Endothelial cell of umbilical vein (primary cell): ENCODE measurements around the gene TESK2. TPM values are rescaled to one million over a fixed set of nuclear protein-coding genes. Genes with fewer than 3 reads are reported as not detected.

ENCODE experiments used
- BruUV-seq: library from RNA; stranded (reverse); fragments of 400-500 nt; replicated peaks from 2 replicates; lab custom pipeline; 2021; lab: Mats Ljungman, UMichigan
- CTCF ChIA-PET: fragments of 300-600, 350-600 bp; sonication (Branson Sonifier 250); formaldehyde crosslinking; loops from one replicate; lab custom pipeline; 2021; ENCODE audit warnings: antibody characterized with exemption, inconsistent platforms; lab: Charles Lee
- POLR2A ChIA-PET: fragments of 300-600, 350-600 bp; sonication (Branson Sonifier 250); formaldehyde crosslinking; loops from one replicate; lab custom pipeline; 2021; ENCODE audit warnings: antibody characterized with exemption, inconsistent platforms; lab: Charles Lee
- DNase-seq: peaks from one replicate; pipeline ENCODE4 v3.0.0-alpha.2; 2011; ENCODE audit warnings: low read depth, low spot score
- FAIRE-seq: peaks from 2 replicates; lab custom pipeline; 2011; peaks lifted over from hg19 to GRCh38; lab: Jason Lieb, UNC
- H2AFZ ChIP-seq: 2 replicates; pipeline ENCODE4 v1.6.0; 2012; ENCODE audit warnings: low read depth, low read length, control low read depth, inconsistent platforms
- H3K27ac ChIP-seq: 2 replicates; pipeline ENCODE4 v1.5.1; 2011; ENCODE audit warnings: low read depth, mild to moderate bottlenecking, control low read depth, low read length, moderate library complexity; ENCODE audit not compliant: insufficient read depth
- H3K27me3 ChIP-seq, 2 experiments: 2 replicates each; pipeline versions ENCODE4 v1.6.0 to v1.6.1; 2011; ENCODE audit warnings: low read length in 2 of 2, mixed read lengths in 1 of 2; ENCODE audit not compliant: control insufficient read depth in 2 of 2, insufficient read depth in 2 of 2
- H3K36me3 ChIP-seq, 2 experiments: 2 replicates in 1 of 2; 3 replicates in 1 of 2; pipeline ENCODE4 v1.5.1; 2011; ENCODE audit warnings: low read length in 2 of 2, mild to moderate bottlenecking in 1 of 2, moderate library complexity in 1 of 2; ENCODE audit not compliant: control insufficient read depth in 2 of 2, insufficient read depth in 2 of 2; ENCODE audit errors: extremely low read depth in 1 of 2
- H3K4me1 ChIP-seq: 3 replicates; pipeline ENCODE4 v1.5.1; 2011; ENCODE audit warnings: mild to moderate bottlenecking, low read length; ENCODE audit not compliant: control insufficient read depth, insufficient read depth; ENCODE audit errors: extremely low read depth
- H3K4me2 ChIP-seq: 2 replicates; pipeline ENCODE4 v1.6.1; 2011; ENCODE audit warnings: low read length, control low read depth, mixed read lengths; ENCODE audit not compliant: insufficient read depth
- H3K4me3 ChIP-seq, 3 experiments: fragments of 200-600 bp in 1 of 3; sonication (generic), shearing (Covaris generic) in 1 of 3; replicated peaks in 1 of 3; 2 replicates each; pipeline ENCODE4 v1.5.1; 2011 to 2016; ENCODE audit warnings: control low read depth in 3 of 3, low read length in 3 of 3, mild to moderate bottlenecking in 2 of 3, inconsistent platforms in 1 of 3, low read depth in 1 of 3, moderate library complexity in 1 of 3; ENCODE audit not compliant: insufficient read depth in 1 of 3
- H3K79me2 ChIP-seq: 2 replicates; pipeline ENCODE4 v1.6.0; 2012; ENCODE audit warnings: low read length, inconsistent platforms; ENCODE audit not compliant: control insufficient read depth, insufficient read depth
- H3K9ac ChIP-seq: replicated peaks from 2 replicates; pipeline ENCODE3; 2011; ENCODE audit warnings: low read length, control low read depth; ENCODE audit not compliant: insufficient read depth; ENCODE audit errors: extremely low read depth
- H3K9me1 ChIP-seq: replicated peaks from 3 replicates; pipeline ENCODE4 v1.6.0; 2011; ENCODE audit warnings: mild to moderate bottlenecking, low read length; ENCODE audit not compliant: control insufficient read depth, insufficient read depth; ENCODE audit errors: extremely low read depth
- H3K9me3 ChIP-seq: replicated peaks from 2 replicates; pipeline ENCODE4 v1.5.1; 2012; ENCODE audit warnings: low read length, inconsistent platforms; ENCODE audit not compliant: control insufficient read depth, insufficient read depth
- H4K20me1 ChIP-seq: replicated peaks from 2 replicates; pipeline ENCODE3; 2011; ENCODE audit warnings: mild to moderate bottlenecking, low read length; ENCODE audit not compliant: control insufficient read depth, insufficient read depth; ENCODE audit errors: extremely low read depth
- CTCF ChIP-seq, 2 donors: IDR thresholded peaks; 1 replicate in 1 of 2; 2 replicates in 1 of 2; pipeline ENCODE4 v1.5.1; 2011; ENCODE audit warnings: low read length in 2 of 2, mild to moderate bottlenecking in 2 of 2, moderate library complexity in 2 of 2, control low read depth in 1 of 2, inconsistent platforms in 1 of 2, low read depth in 1 of 2; ENCODE audit not compliant: insufficient read depth in 1 of 2; ENCODE audit errors: extremely low read depth in 1 of 2
- EZH2 ChIP-seq: IDR thresholded peaks from 2 replicates; pipeline ENCODE4 v1.6.1; 2012; ENCODE audit warnings: borderline replicate concordance, low read depth, mild to moderate bottlenecking, moderate library complexity, low read length, inconsistent platforms; ENCODE audit not compliant: severe bottlenecking
- FOS ChIP-seq: IDR thresholded peaks from 2 replicates; pipeline ENCODE4 v1.6.1; 2011; ENCODE audit warnings: mild to moderate bottlenecking, low read length, moderate library complexity, borderline replicate concordance; ENCODE audit not compliant: insufficient read depth
- GATA2 ChIP-seq: IDR thresholded peaks from 2 replicates; pipeline ENCODE4 v1.7.0; 2011; ENCODE audit warnings: low read depth, mild to moderate bottlenecking, moderate library complexity, mixed read lengths, low read length; ENCODE audit not compliant: insufficient read length, insufficient read depth
- JUN ChIP-seq: IDR thresholded peaks from 2 replicates; pipeline ENCODE4 v1.6.1; 2011; ENCODE audit warnings: borderline replicate concordance, low read depth; ENCODE audit not compliant: insufficient read length, insufficient read depth
- MAX ChIP-seq: IDR thresholded peaks from 2 replicates; pipeline ENCODE4 v1.6.1; 2011; ENCODE audit not compliant: insufficient read depth, insufficient read length
- MYC ChIP-seq: IDR thresholded peaks from one replicate; pipeline ENCODE4 v1.6.1; 2011; ENCODE audit warnings: mild to moderate bottlenecking, low read depth, low read length
- POLR2A ChIP-seq: IDR thresholded peaks from 2 replicates; pipeline ENCODE4 v1.6.1; 2012; ENCODE audit warnings: low read depth, mild to moderate bottlenecking, control low read depth, low read length
- POLR2AphosphoS5 ChIP-seq: IDR thresholded peaks from 2 replicates; pipeline ENCODE4 v1.6.1; 2012; ENCODE audit warnings: low read depth, mild to moderate bottlenecking, control low read depth, low read length, moderate library complexity; ENCODE audit not compliant: insufficient read depth
- dilution Hi-C: fragments of 300-500 bp; cut with MboI; formaldehyde crosslinking; loops from one replicate; pipeline ENCODE4 v1.15.0; 2019; ENCODE audit warnings: low sequenced_read_pairs; ENCODE audit not compliant: extremely low pct_ligation_motif_present
- intact Hi-C: fragments of 100-400 bp; cut with micrococcal nuclease; formaldehyde crosslinking; loops from one replicate; pipeline ENCODE4 v1.10.0; 2022
- polyA plus RNA-seq, 4 experiments: library from polyadenylated mRNA; depleted of rRNA in 3 of 4; stranded (reverse) in 3 of 4; unstranded in 1 of 4; fragments of >200 nt; gene quantifications; 2 replicates each; pipeline versions ENCODE4 v1.2.1 to v1.2.3, GENCODE V29; 2011 to 2012; ENCODE audit warnings: missing spikeins in 1 of 4
- total RNA-seq: library from RNA; stranded (reverse); gene quantifications from 2 replicates; pipeline ENCODE4 v1.2.3, GENCODE V29; 2021

The TESK2 gene
- total and polyA plus RNA-seq, 2 donors (not counting 3 experiments of a cell fraction or from before 2014, with no cell fraction given) = 2.1 to 2.6 TPM

- Histone ChIP-seq H3K9me3 (no peaks in the 10 kb centered on the region), H3K9ac (no peak overlapping the region), H3K79me2 (no peaks in the 10 kb centered on the region), H3K4me1 (no peaks in the 10 kb centered on the region), H3K4me3 (no peak overlapping the region), H3K4me2 (no peak overlapping the region), H3K27me3 (no peaks in the 10 kb centered on the region), H3K36me3 (no peaks in the 10 kb centered on the region), H3K9me1 (no peaks in the 10 kb centered on the region), H3K27ac (no peak overlapping the region), H2AFZ (no peak overlapping the region), H4K20me1 (no peaks in the 10 kb centered on the region)
- no TSS peak for BruUV-seq
- dilution Hi-C loops = no loop called here
- CTCF ChIA-PET = interaction anchor here (1.0 to 9.9 kb wide), 9 partner anchors 15 to 462 kb away, joined by 3 to 556 read pairs (median 4); partner anchors contain the start of genes HECTD3, UROD and ZSWIM5
- POLR2A ChIA-PET = interaction anchor here (0.9 kb wide), 1 partner anchor 32 kb away, joined by 3 read pairs; no protein-coding TSS in a partner anchor
- no peak for FAIRE-seq
- intact Hi-C loops = no loop called here
- DNase-seq = no peak
- no peak for TF ChIP-seq CTCF (IDR thresholded peaks at IDR 0.05; ENCODE audit: extremely low read depth in 1 of 2, insufficient read depth in 1 of 2, low read depth in 1 of 2, low read length in 2 of 2)
- no peak for TF ChIP-seq MYC
- no peak for TF ChIP-seq POLR2AphosphoS5
- TF ChIP-seq GATA2 = no peak
- no peak for TF ChIP-seq FOS
- TF ChIP-seq JUN = no peak
- TF ChIP-seq EZH2 = no peak
- TF ChIP-seq MAX = no peak
- TF ChIP-seq POLR2A = no peak
Measured at GRCh38 chr1:45297666-45298356, 193.2 kb downstream of the TESK2 start.

Other genes with a start within 250 kb of the TESK2 start
- 5.6 and 5.9 TPM in 2 replicates for gene HPDL, start 164.3 kb downstream of the TESK2 start, total RNA-seq
- gene HPDL, start 164.3 kb downstream of the TESK2 start, polyA plus RNA-seq = 3.4 and 3.7 TPM in 2 replicates
- gene TOE1, start 151.0 kb downstream of the TESK2 start, total RNA-seq = 15.8 and 16.3 TPM in 2 replicates
- 24.9 and 25.2 TPM in 2 replicates for gene TOE1, start 151.0 kb downstream of the TESK2 start, polyA plus RNA-seq
- gene MUTYH, start 150.7 kb downstream of the TESK2 start, total RNA-seq = 14.3 and 16.6 TPM in 2 replicates
- gene MUTYH, start 150.7 kb downstream of the TESK2 start, polyA plus RNA-seq = 12.3 and 15.0 TPM in 2 replicates
- 2.0 and 2.6 TPM in 2 replicates for gene CCDC163, start 8.9 kb upstream of the TESK2 start, total RNA-seq
- gene CCDC163, start 8.9 kb upstream of the TESK2 start, polyA plus RNA-seq = 2.3 and 2.7 TPM in 2 replicates
- gene MMACHC, start 9.1 kb upstream of the TESK2 start, total RNA-seq = 6.0 and 6.9 TPM in 2 replicates
- gene MMACHC, start 9.1 kb upstream of the TESK2 start, polyA plus RNA-seq = 4.6 and 4.7 TPM in 2 replicates
- 681 and 685 TPM in 2 replicates for gene PRDX1, start 30.7 kb upstream of the TESK2 start, total RNA-seq
- 500 and 622 TPM in 2 replicates for gene PRDX1, start 30.7 kb upstream of the TESK2 start, polyA plus RNA-seq
- gene AKR1A1, start 59.7 kb upstream of the TESK2 start, total RNA-seq = 166 and 172 TPM in 2 replicates
- 216 and 227 TPM in 2 replicates for gene AKR1A1, start 59.7 kb upstream of the TESK2 start, polyA plus RNA-seq
- gene NASP, start 92.9 kb upstream of the TESK2 start, total RNA-seq = 149 and 157 TPM in 2 replicates
- gene NASP, start 92.9 kb upstream of the TESK2 start, polyA plus RNA-seq = 59.7 and 101 TPM in 2 replicates
- gene CCDC17, start 132.9 kb upstream of the TESK2 start, total RNA-seq = 3.5 and 3.6 TPM in 2 replicates
- gene CCDC17, start 132.9 kb upstream of the TESK2 start, polyA plus RNA-seq = 1.2 and 1.3 TPM in 2 replicates
- gene GPBP1L1, start 195.4 kb upstream of the TESK2 start, total RNA-seq = 88.8 and 89.7 TPM in 2 replicates
- gene GPBP1L1, start 195.4 kb upstream of the TESK2 start, polyA plus RNA-seq = 32.4 and 35.0 TPM in 2 replicates
- 23.8 and 25.6 TPM in 2 replicates for gene TMEM69, start 197.0 kb upstream of the TESK2 start, total RNA-seq
- 46.1 and 56.2 TPM in 2 replicates for gene TMEM69, start 197.0 kb upstream of the TESK2 start, polyA plus RNA-seq